ENCODE results near the gene TMEM223. TPM values are rescaled to one million over a fixed set of nuclear protein-coding genes. Genes with fewer than 3 reads are reported as not detected.

TMEM223 gene
- total and polyA plus RNA-seq, 9 of the 15 experiments (the other 6 are each of a cell fraction or from before 2014, with no cell fraction given), result 5.9 to 34.5 (median 19.6) TPM

DNA sequence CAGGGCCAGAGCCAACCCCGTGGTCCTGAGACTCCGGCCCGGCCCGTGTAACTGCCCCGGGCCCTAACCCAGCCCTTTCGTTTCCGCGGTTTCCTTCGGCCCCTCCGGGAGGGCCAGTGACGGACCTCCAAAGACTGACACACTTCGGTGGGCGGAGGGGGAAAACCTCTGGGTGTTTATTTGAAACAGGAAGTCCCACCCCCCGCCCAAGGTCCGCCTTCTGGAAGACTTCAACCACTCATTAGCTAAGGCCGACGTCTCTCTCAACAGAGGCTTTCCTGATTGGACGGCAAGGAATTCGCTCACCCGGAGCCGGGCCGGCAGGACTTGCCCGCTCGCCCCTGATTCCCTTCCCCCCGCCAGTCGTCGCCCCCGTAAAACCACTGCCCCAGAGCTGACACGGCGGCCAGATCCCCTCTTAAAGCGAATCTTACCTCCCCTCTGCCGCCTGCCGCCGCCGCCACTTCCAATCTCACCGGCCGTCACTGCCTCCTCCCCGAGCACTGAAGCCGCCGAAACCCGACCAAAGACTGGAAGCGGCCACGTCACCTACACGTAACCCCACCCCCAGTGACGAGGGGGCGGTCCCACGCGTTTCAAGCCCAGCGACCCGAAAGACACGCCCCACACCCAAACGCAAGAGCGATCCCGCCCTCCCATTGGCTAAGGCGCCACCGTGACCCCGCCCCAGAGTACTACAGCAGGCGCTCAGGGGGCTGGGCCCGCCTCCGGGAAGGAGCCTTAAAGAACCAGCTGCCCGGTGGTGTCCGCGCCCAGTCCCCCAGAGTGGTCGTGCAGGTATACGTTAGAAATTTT, 39.9 kb upstream of the TMEM223 start, which contains the start of gene STX5 (continued):
- TF ChIP-seq, protein P1, sequence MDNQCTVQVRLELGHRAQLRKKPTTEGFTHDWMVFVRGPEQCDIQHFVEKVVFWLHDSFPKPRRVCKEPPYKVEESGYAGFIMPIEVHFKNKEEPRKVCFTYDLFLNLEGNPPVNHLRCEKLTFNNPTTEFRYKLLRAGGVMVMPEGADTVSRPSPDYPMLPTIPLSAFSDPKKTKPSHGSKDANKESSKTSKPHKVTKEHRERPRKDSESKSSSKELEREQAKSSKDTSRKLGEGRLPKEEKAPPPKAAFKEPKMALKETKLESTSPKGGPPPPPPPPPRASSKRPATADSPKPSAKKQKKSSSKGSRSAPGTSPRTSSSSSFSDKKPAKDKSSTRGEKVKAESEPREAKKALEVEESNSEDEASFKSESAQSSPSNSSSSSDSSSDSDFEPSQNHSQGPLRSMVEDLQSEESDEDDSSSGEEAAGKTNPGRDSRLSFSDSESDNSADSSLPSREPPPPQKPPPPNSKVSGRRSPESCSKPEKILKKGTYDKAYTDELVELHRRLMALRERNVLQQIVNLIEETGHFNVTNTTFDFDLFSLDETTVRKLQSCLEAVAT (IDR thresholded peaks at IDR 0.05), result peak in 1 of 2 experiments; percentile 25; a peak in 2 of 4 replicates
- TF ChIP-seq ZKSCAN1 (IDR thresholded peaks at IDR 0.05; ENCODE audit: low read depth, low read length) (no peak), SMARCA4 (IDR thresholded peaks at IDR 0.05) (no peak), KHSRP (IDR thresholded peaks at IDR 0.05) (peak; percentile 72), RBM22 (IDR thresholded peaks at IDR 0.05; ENCODE audit: low read depth, low read length, poor library complexity, severe bottlenecking) (peak; percentile 64), NCOA1 (IDR thresholded peaks at IDR 0.05; ENCODE audit: low read depth) (no peak), BHLHE40 (IDR thresholded peaks at IDR 0.05; ENCODE audit: low read length) (peak; percentile 43; the same call in 1 of the 2 replicates), MXI1 (IDR thresholded peaks at IDR 0.05; ENCODE audit: low read depth, low read length) (no peak), SMARCE1 (IDR thresholded peaks at IDR 0.05) (0 out of 2 replicates have a peak, but pooled peaks have one; percentile 49), ARID2 (IDR thresholded peaks at IDR 0.05) (no peak), TAF7 (tag; IDR thresholded peaks at IDR 0.05) (peak; percentile 92), STAT5A (IDR thresholded peaks at IDR 0.05; ENCODE audit: borderline replicate concordance, low read length) (no peak), EP400 (IDR thresholded peaks at IDR 0.05) (peak; percentile 99), TEAD2 (tag; IDR thresholded peaks at IDR 0.05) (no peak), NR2C2 (CRISPR knock-in tag; IDR thresholded peaks at IDR 0.05) (no peak), NR2C2 (tag; IDR thresholded peaks at IDR 0.05) (peak; percentile 70; the same call in 1 of the 2 replicates), CEBPB (tag; IDR thresholded peaks at IDR 0.05) (no peak), TOE1 (IDR thresholded peaks at IDR 0.05; ENCODE audit: borderline replicate concordance) (peak; percentile 90), TOE1 (CRISPR knock-in tag; IDR thresholded peaks at IDR 0.05; ENCODE audit: borderline replicate concordance, low read depth) (no peak), POLR2G (IDR thresholded peaks at IDR 0.05; ENCODE audit: low read depth, low read length) (peak; percentile 96), MYNN (IDR thresholded peaks at IDR 0.05) (no peak; the same call in 1 of the 2 replicates), MYNN (CRISPR knock-in tag; IDR thresholded peaks at IDR 0.05) (no peak), ZNF239 (CRISPR knock-in tag; IDR thresholded peaks at IDR 0.05) (no peak), POLR2H (tag; IDR thresholded peaks at IDR 0.05; ENCODE audit: low read depth) (peak; percentile 87), CHCHD3 (CRISPR knock-in tag; IDR thresholded peaks at IDR 0.05) (no peak), RBM34 (IDR thresholded peaks at IDR 0.05; ENCODE audit: borderline replicate concordance, insufficient read depth, low read length) (no peak), PHF20 (IDR thresholded peaks at IDR 0.05; ENCODE audit: partially characterized antibody) (peak; percentile 36), FOXK2 (conservative IDR thresholded peaks at IDR 0.05 in 1 of 2, IDR thresholded peaks at IDR 0.05 in 1 of 2; ENCODE audit: low read depth in 2 of 2) (peak; percentile 91 to 95), OTX1 (CRISPR knock-in tag; IDR thresholded peaks at IDR 0.05) (peak; percentile 88; the same call in 1 of the 2 replicates), ZNF165 (CRISPR knock-in tag; IDR thresholded peaks at IDR 0.05; ENCODE audit: borderline replicate concordance) (no peak)
- TF ChIP-seq, protein P2, sequence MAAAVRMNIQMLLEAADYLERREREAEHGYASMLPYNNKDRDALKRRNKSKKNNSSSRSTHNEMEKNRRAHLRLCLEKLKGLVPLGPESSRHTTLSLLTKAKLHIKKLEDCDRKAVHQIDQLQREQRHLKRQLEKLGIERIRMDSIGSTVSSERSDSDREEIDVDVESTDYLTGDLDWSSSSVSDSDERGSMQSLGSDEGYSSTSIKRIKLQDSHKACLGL (CRISPR knock-in tag; IDR thresholded peaks at IDR 0.05; ENCODE audit: borderline replicate concordance, poor library complexity, severe bottlenecking), result no peak

All from K562 (cell line).